H1 (cell line): ENCODE measurements around the gene MFN1. TPM values are rescaled to one million over a fixed set of nuclear protein-coding genes. Genes with fewer than 3 reads are reported as not detected.

Source experiments
- CTCF ChIP-seq, 3 experiments: IDR thresholded peaks; 1 replicate in 2 of 3; 2 replicates in 1 of 3; pipeline versions ENCODE4 v1.5.1 to v1.6.1; 2011; ENCODE audit warnings: low read length in 3 of 3, mild to moderate bottlenecking in 3 of 3, inconsistent platforms in 2 of 3, low read depth in 1 of 3, moderate library complexity in 1 of 3; ENCODE audit not compliant: insufficient read depth in 1 of 3; ENCODE audit errors: control extremely low read depth in 1 of 3
- EGR1 ChIP-seq: IDR thresholded peaks from 2 replicates; pipeline ENCODE4 v1.6.1; 2011; ENCODE audit warnings: low read depth, low read length, borderline replicate concordance
- MAX ChIP-seq: IDR thresholded peaks from 2 replicates; pipeline ENCODE4 v1.6.1; 2012; ENCODE audit warnings: inconsistent platforms
- POLR2AphosphoS5 ChIP-seq: IDR thresholded peaks from 2 replicates; pipeline ENCODE4 v1.6.1; 2011; ENCODE audit warnings: low read depth, low read length
- POU5F1 ChIP-seq: IDR thresholded peaks from 2 replicates; pipeline ENCODE4 v1.6.1; 2011; ENCODE audit warnings: low read depth, mild to moderate bottlenecking, low read length, moderate library complexity
- SIN3A ChIP-seq, 2 experiments: IDR thresholded peaks in 1 of 2; conservative IDR thresholded peaks in 1 of 2; 2 replicates each; pipeline ENCODE4 v1.6.1; 2011 to 2012; ENCODE audit warnings: low read length in 2 of 2, improper control_type of control experiment in 1 of 2, low read depth in 1 of 2, mild to moderate bottlenecking in 1 of 2
- SP2 ChIP-seq: IDR thresholded peaks from 2 replicates; pipeline ENCODE4 v1.6.1; 2012; ENCODE audit warnings: mild to moderate bottlenecking, low read length, inconsistent platforms
- polyA plus RNA-seq, 7 experiments: library from polyadenylated mRNA; depleted of rRNA in 3 of 7; stranded (reverse) in 5 of 7; unstranded in 2 of 7; fragments of >200 nt in 5 of 7; fragments of 200-250 nt in 2 of 7; gene quantifications; 1 replicate in 5 of 7; 2 replicates in 1 of 7; 4 replicates in 1 of 7; pipeline versions ENCODE4 v1.2.1 to v1.2.3, GENCODE V29; 2011 to 2013; ENCODE audit warnings: missing spikeins in 2 of 7, mixed read lengths in 2 of 7
- total RNA-seq: library from RNA; stranded (reverse); fragmentation: NEBNext Ultra II Directional; extraction: Animal tissue kit (Norgen Biotek cat#: 25700); gene quantifications from 2 replicates; pipeline ENCODE4 v1.2.1, GENCODE V29; 2021
- TF ChIP-seq, protein P1 (sequence below): IDR thresholded peaks from 2 replicates; pipeline ENCODE4 v1.6.1; 2012; ENCODE audit warnings: inconsistent platforms

MFN1 gene
- total and polyA plus RNA-seq, 2 of the 8 experiments (the other 6 are each of a cell fraction or from before 2014, with no cell fraction given), result 9.1 to 35.6 TPM

- TF ChIP-seq CTCF (IDR thresholded peaks at IDR 0.05; ENCODE audit: control extremely low read depth in 1 of 3, insufficient read depth in 1 of 3, low read depth in 1 of 3, low read length in 3 of 3) (peak; percentile 71 to 90 (median 76)), EGR1 (peak; percentile 49; the same call in 1 of the 2 replicates), POU5F1 (no peak), MAX (peak; percentile 84), POLR2AphosphoS5 (no peak), SIN3A (conservative IDR thresholded peaks at IDR 0.05 in 1 of 2, IDR thresholded peaks at IDR 0.05 in 1 of 2; ENCODE audit: low read depth in 1 of 2, low read length in 2 of 2) (peak in 1 of 2 experiments; percentile 79; a peak in 1 of 4 replicates), SP2 (no peak)
- TF ChIP-seq, protein P1, sequence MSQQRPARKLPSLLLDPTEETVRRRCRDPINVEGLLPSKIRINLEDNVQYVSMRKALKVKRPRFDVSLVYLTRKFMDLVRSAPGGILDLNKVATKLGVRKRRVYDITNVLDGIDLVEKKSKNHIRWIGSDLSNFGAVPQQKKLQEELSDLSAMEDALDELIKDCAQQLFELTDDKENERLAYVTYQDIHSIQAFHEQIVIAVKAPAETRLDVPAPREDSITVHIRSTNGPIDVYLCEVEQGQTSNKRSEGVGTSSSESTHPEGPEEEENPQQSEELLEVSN, result peak; percentile 63; the same call in 1 of the 2 replicates
Measured at GRCh38 chr3:179322286-179323196, 25.0 kb upstream of the MFN1 start, which contains the start of gene ZNF639 (continued).
